ENCODE data around the gene SMAD6. TPM values are rescaled to one million over a fixed set of nuclear protein-coding genes. Genes with fewer than 3 reads are reported as not detected.

SMAD6 gene
- total and polyA plus RNA-seq, 3 experiments from 2014 or later, result 0.04 to 0.26 TPM; not detected in 1

DNA sequence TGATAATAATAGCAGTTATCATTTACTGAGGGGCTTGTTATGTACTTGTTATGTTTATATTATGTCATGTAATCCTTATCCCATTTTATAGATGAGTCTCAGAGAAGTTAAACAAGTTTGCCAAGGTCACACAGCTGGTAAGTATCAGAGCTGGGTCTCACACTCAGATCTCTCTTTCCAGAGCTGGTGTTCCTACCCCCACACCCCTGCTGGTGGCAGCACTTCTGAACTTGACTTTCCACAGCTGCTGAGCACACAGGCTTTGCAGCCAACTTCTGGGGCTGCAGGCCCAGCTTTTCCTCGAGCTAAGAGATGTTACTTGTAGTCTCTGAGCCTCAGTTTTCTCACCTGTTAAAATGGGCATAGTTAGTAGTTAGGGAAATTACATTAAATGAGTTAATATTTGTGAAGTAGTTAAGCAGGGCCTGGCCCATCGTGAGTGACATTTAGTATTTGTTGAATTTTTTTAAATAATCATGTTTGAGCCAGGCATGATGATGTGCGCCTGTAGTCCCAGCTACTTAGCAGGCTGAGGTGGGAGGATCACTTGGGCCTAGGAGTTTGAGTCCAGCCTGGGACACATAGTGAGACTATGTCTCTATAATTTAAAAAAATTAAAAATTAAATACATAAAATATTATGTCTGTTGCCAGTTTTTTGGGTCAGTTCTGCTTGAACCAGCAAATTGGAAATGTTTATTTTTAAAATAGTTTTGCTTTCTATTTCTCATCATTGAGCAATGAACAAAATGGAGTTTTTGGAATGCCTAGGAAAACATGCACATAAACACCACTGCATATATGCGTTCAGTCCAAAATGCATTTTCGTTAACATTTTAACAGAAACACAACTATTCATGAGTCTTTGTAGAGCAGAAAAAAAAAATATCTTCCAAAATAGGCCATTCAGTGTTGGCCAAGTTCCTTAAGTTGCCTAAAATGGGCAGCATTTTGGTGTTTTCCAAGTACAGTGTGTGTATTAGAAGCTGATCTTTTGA, 87.3 kb downstream of the SMAD6 start:
- H3K4me3 Mint-ChIP-seq, result no peak overlapping the region
- no peak overlapping the region for H3K27ac Mint-ChIP-seq
- H3K4me1 Mint-ChIP-seq, result no peaks in the 10 kb centered on the region
- no peaks in the 10 kb centered on the region for H3K27me3 ChIP-seq (ENCODE audit: insufficient read depth, low read length, poor library complexity, severe bottlenecking)
- no peaks in the 10 kb centered on the region for H3K4me1 ChIP-seq (ENCODE audit: insufficient read depth, low read length)
- peaks cover 0 to 2% (median 0%) of the 10 kb centered on the region in 5 donors for H3K9me3 Mint-ChIP-seq
- H3K36me3 Mint-ChIP-seq, result no peaks in the 10 kb centered on the region
- H3K9me3 ChIP-seq (ENCODE audit: low read length), result no peaks in the 10 kb centered on the region
- no peaks in the 10 kb centered on the region for H3K36me3 ChIP-seq (ENCODE audit: insufficient read depth, low read length)
- no peak overlapping the region for H3K27ac ChIP-seq (ENCODE audit: low read depth, low read length)
- no peak for DNase-seq
- peaks cover 0 to 2% of the 10 kb centered on the region in 2 donors for H3K27me3 Mint-ChIP-seq
- ChIA-PET CTCF (interaction anchor here (1.2 kb wide), 1 partner anchor 10 kb away, joined by 3 read pairs; no protein-coding TSS in a partner anchor), POLR2A (no interaction called here)
- H3K4me3 ChIP-seq (ENCODE audit: low read length), result no peak overlapping the region

- Mint-ChIP-seq H3K36me3 (no peaks in the 10 kb centered on the region), H3K4me3 (no peak overlapping the region)
- CTCF ChIA-PET, result no interaction called here
Measured at GRCh38 chr15:66795851-66796250, 93.8 kb downstream of the SMAD6 start.

GRCh38 chr15:66796343-66796742, 94.3 kb downstream of the SMAD6 start:
- Histone ChIP-seq H3K27me3 (ENCODE audit: insufficient read depth, low read length, poor library complexity, severe bottlenecking) (no peaks in the 10 kb centered on the region), H3K36me3 (ENCODE audit: insufficient read depth, low read length) (no peaks in the 10 kb centered on the region), H3K9me3 (ENCODE audit: low read length) (no peaks in the 10 kb centered on the region), H3K4me3 (ENCODE audit: low read length) (no peak overlapping the region), H3K27ac (ENCODE audit: low read depth, low read length) (no peak overlapping the region), H3K4me1 (ENCODE audit: insufficient read depth, low read length) (no peaks in the 10 kb centered on the region)
- H3K36me3 Mint-ChIP-seq, result no peaks in the 10 kb centered on the region
- peaks cover 10 to 20% of the 10 kb centered on the region in 2 donors for H3K27me3 Mint-ChIP-seq
- peaks cover 0 to 2% (median 0%) of the 10 kb centered on the region in 5 donors for H3K9me3 Mint-ChIP-seq
- POLR2A ChIA-PET, result no interaction called here
- CTCF ChIA-PET, result interaction anchor here (0.6 kb wide), 1 partner anchor 200 kb away, joined by 3 read pairs; no protein-coding TSS in a partner anchor
- no peak overlapping the region for H3K4me3 Mint-ChIP-seq
- H3K27ac Mint-ChIP-seq, result no peak overlapping the region
- H3K4me1 Mint-ChIP-seq, result no peaks in the 10 kb centered on the region
- no peak for DNase-seq

More at GRCh38 chr15:66795851-66796250, 93.8 kb downstream of the SMAD6 start:
- no peaks in the 10 kb centered on the region for H3K9me3 ChIP-seq (ENCODE audit: low read length)
- POLR2A ChIA-PET, result no interaction called here
- no peak overlapping the region for H3K4me3 ChIP-seq (ENCODE audit: low read length)
- no peak overlapping the region for H3K27ac ChIP-seq (ENCODE audit: low read depth, low read length)
- Mint-ChIP-seq H3K27me3 (peaks cover 8 to 20% of the 10 kb centered on the region in 2 donors), H3K27ac (no peak overlapping the region), H3K4me1 (no peaks in the 10 kb centered on the region), H3K9me3 (peaks cover 0 to 2% (median 0%) of the 10 kb centered on the region in 5 donors)
- no peaks in the 10 kb centered on the region for H3K36me3 ChIP-seq (ENCODE audit: insufficient read depth, low read length)
- no peaks in the 10 kb centered on the region for H3K4me1 ChIP-seq (ENCODE audit: insufficient read depth, low read length)
- no peak for DNase-seq
- no peaks in the 10 kb centered on the region for H3K27me3 ChIP-seq (ENCODE audit: insufficient read depth, low read length, poor library complexity, severe bottlenecking)

DNA sequence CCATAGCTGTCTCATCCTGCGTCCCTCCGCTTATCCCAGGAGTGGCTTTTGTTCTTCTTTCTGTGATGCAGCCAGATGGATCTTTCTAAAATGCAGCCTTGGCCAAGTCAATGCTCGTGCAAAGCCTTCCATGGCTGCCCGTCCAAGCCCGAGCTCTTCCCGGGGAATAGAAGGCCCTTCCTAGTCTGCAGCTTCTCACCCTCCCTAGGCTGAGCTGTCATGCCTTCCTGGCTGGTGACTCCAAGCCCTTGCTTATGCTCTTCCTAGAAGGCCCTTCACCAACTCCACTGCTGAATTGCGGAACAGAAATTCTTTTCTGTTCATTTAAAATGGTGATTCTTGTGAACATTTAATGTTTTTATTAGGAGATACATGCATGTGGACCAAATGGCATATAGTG, 95.9 kb downstream of the SMAD6 start:
- Histone ChIP-seq H3K36me3 (ENCODE audit: insufficient read depth, low read length) (no peaks in the 10 kb centered on the region), H3K27ac (ENCODE audit: low read depth, low read length) (no peak overlapping the region), H3K4me3 (ENCODE audit: low read length) (no peak overlapping the region), H3K27me3 (ENCODE audit: insufficient read depth, low read length, poor library complexity, severe bottlenecking) (no peaks in the 10 kb centered on the region), H3K4me1 (ENCODE audit: insufficient read depth, low read length) (no peaks in the 10 kb centered on the region), H3K9me3 (ENCODE audit: low read length) (no peaks in the 10 kb centered on the region)
- ChIA-PET CTCF (no interaction called here), POLR2A (no interaction called here)
- H3K4me1 Mint-ChIP-seq, result no peaks in the 10 kb centered on the region
- no peak overlapping the region for H3K4me3 Mint-ChIP-seq
- H3K27me3 Mint-ChIP-seq, result peaks cover 13 to 26% of the 10 kb centered on the region in 2 donors
- DNase-seq, result no peak
- no peaks in the 10 kb centered on the region for H3K36me3 Mint-ChIP-seq
- no peak overlapping the region for H3K27ac Mint-ChIP-seq
- peaks cover 0 to 2% (median 0%) of the 10 kb centered on the region in 5 donors for H3K9me3 Mint-ChIP-seq

GRCh38 chr15:66798426-66799061, 96.5 kb downstream of the SMAD6 start:
- no peak for DNase-seq
- Mint-ChIP-seq H3K27me3 (peaks cover 13 to 26% of the 10 kb centered on the region in 2 donors), H3K9me3 (no peaks in the 10 kb centered on the region), H3K27ac (no peak overlapping the region), H3K4me1 (no peaks in the 10 kb centered on the region), H3K36me3 (no peaks in the 10 kb centered on the region), H3K4me3 (no peak overlapping the region)
- ChIA-PET POLR2A (no interaction called here), CTCF (no interaction called here)
- Histone ChIP-seq H3K4me3 (ENCODE audit: low read length) (no peak overlapping the region), H3K9me3 (ENCODE audit: low read length) (no peaks in the 10 kb centered on the region), H3K27me3 (ENCODE audit: insufficient read depth, low read length, poor library complexity, severe bottlenecking) (no peaks in the 10 kb centered on the region), H3K4me1 (ENCODE audit: insufficient read depth, low read length) (no peaks in the 10 kb centered on the region), H3K27ac (ENCODE audit: low read depth, low read length) (no peak overlapping the region), H3K36me3 (ENCODE audit: insufficient read depth, low read length) (no peaks in the 10 kb centered on the region)

DNA sequence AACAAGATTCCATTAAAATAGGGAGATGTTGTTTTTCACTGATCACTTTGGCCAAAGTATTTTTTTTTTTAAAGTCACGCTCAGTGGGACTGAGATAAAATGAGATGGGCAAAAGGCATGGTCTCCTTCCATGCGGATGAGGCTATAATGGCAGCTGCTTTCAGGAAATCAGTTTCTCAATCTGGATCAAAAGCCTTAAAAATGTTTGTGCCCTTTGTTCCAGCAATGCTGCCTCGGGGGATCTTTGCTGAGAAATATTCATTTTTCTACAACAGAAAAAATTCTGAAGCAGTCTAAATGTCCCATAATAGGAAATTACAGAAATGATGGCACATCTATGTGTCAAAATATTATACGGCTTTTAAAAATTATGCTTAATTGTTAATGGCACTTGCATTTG, 97.2 kb downstream of the SMAD6 start:
- H3K9me3 Mint-ChIP-seq, result no peaks in the 10 kb centered on the region
- ChIA-PET CTCF (no interaction called here), POLR2A (no interaction called here)
- no peaks in the 10 kb centered on the region for H3K36me3 Mint-ChIP-seq
- no peak overlapping the region for H3K4me3 ChIP-seq (ENCODE audit: low read length)
- no peak overlapping the region for H3K27ac ChIP-seq (ENCODE audit: low read depth, low read length)
- H3K36me3 ChIP-seq (ENCODE audit: insufficient read depth, low read length), result no peaks in the 10 kb centered on the region
- no peaks in the 10 kb centered on the region for H3K27me3 ChIP-seq (ENCODE audit: insufficient read depth, low read length, poor library complexity, severe bottlenecking)
- no peak overlapping the region for H3K27ac Mint-ChIP-seq
- no peaks in the 10 kb centered on the region for H3K9me3 ChIP-seq (ENCODE audit: low read length)
- peaks cover 13 to 26% of the 10 kb centered on the region in 2 donors for H3K27me3 Mint-ChIP-seq
- no peak for DNase-seq
- H3K4me1 Mint-ChIP-seq, result no peaks in the 10 kb centered on the region
- H3K4me1 ChIP-seq (ENCODE audit: insufficient read depth, low read length), result no peaks in the 10 kb centered on the region
- H3K4me3 Mint-ChIP-seq, result no peak overlapping the region

- no peaks in the 10 kb centered on the region for H3K4me1 Mint-ChIP-seq
- H3K27ac Mint-ChIP-seq, result peak overlapping the region in 1 of 8 donors; percentile 68
- no peak for DNase-seq
- peaks cover 13 to 26% of the 10 kb centered on the region in 2 donors for H3K27me3 Mint-ChIP-seq
- CTCF ChIA-PET, result no interaction called here
- Histone ChIP-seq H3K4me1 (ENCODE audit: insufficient read depth, low read length) (no peaks in the 10 kb centered on the region), H3K36me3 (ENCODE audit: insufficient read depth, low read length) (no peaks in the 10 kb centered on the region), H3K27me3 (ENCODE audit: insufficient read depth, low read length, poor library complexity, severe bottlenecking) (no peaks in the 10 kb centered on the region), H3K9me3 (ENCODE audit: low read length) (no peaks in the 10 kb centered on the region), H3K4me3 (ENCODE audit: low read length) (no peak overlapping the region), H3K27ac (ENCODE audit: low read depth, low read length) (no peak overlapping the region)
- no peaks in the 10 kb centered on the region for H3K36me3 Mint-ChIP-seq
- H3K9me3 Mint-ChIP-seq, result no peaks in the 10 kb centered on the region
- H3K4me3 Mint-ChIP-seq, result no peak overlapping the region
- POLR2A ChIA-PET, result no interaction called here
Measured at GRCh38 chr15:66800584-66801235, 98.7 kb downstream of the SMAD6 start.

- Mint-ChIP-seq H3K27me3 (peaks cover 13 to 25% of the 10 kb centered on the region in 2 donors), H3K27ac (no peak overlapping the region), H3K4me1 (no peaks in the 10 kb centered on the region), H3K36me3 (no peaks in the 10 kb centered on the region), H3K4me3 (no peak overlapping the region), H3K9me3 (no peaks in the 10 kb centered on the region)
- Histone ChIP-seq H3K36me3 (ENCODE audit: insufficient read depth, low read length) (no peaks in the 10 kb centered on the region), H3K27ac (ENCODE audit: low read depth, low read length) (no peak overlapping the region), H3K4me3 (ENCODE audit: low read length) (no peak overlapping the region), H3K27me3 (ENCODE audit: insufficient read depth, low read length, poor library complexity, severe bottlenecking) (no peaks in the 10 kb centered on the region), H3K4me1 (ENCODE audit: insufficient read depth, low read length) (no peaks in the 10 kb centered on the region), H3K9me3 (ENCODE audit: low read length) (no peaks in the 10 kb centered on the region)
- no peak for DNase-seq
- ChIA-PET POLR2A (no interaction called here), CTCF (no interaction called here)
Measured at GRCh38 chr15:66801266-66801665, 99.2 kb downstream of the SMAD6 start.
